CD4-positive, alpha-beta memory T cell (primary cell): ENCODE data around the gene EIPR1. TPM values are rescaled to one million over a fixed set of nuclear protein-coding genes. Genes with fewer than 3 reads are reported as not detected.

Experiments
- CTCF ChIA-PET: fragments of 350-600 bp; sonication (Branson Sonifier 250); formaldehyde crosslinking; loops from one replicate; lab custom pipeline; 2021; ENCODE audit warnings: inconsistent platforms; ENCODE audit not compliant: partially characterized antibody; lab: Charles Lee
- POLR2A ChIA-PET: fragments of 350-600 bp; sonication (Branson Sonifier 250); formaldehyde crosslinking; loops from one replicate; lab custom pipeline; 2021; ENCODE audit not compliant: partially characterized antibody; lab: Charles Lee
- DNase-seq, 5 donors: peaks; one replicate each; pipeline versions ENCODE4 v3.0.0 to v3.0.0-alpha.2; 2020 to 2022; ENCODE audit warnings: mixed read lengths in 1 of 5
- H3K27ac ChIP-seq: one replicate; pipeline ENCODE4 v1.7.0; 2013; ENCODE audit warnings: low read depth, low read length
- H3K27me3 ChIP-seq: 2 replicates; pipeline ENCODE4 v1.7.0; 2013; ENCODE audit warnings: mild to moderate bottlenecking, low read length, moderate library complexity; ENCODE audit not compliant: insufficient read depth
- H3K36me3 ChIP-seq: 2 replicates; pipeline ENCODE4 v1.7.0; 2013; ENCODE audit warnings: mild to moderate bottlenecking, low read length, moderate library complexity; ENCODE audit not compliant: insufficient read depth
- H3K4me1 ChIP-seq: 2 replicates; pipeline ENCODE4 v1.7.0; 2013; ENCODE audit warnings: mild to moderate bottlenecking, low read length, moderate library complexity; ENCODE audit not compliant: insufficient read depth
- H3K4me3 ChIP-seq, 2 donors: one replicate each; pipeline ENCODE4 v1.7.0; 2013; ENCODE audit warnings: low read length in 2 of 2, mild to moderate bottlenecking in 1 of 2
- H3K9me3 ChIP-seq, 2 donors: one replicate each; pipeline ENCODE4 v1.7.0; 2013; ENCODE audit warnings: low read length in 2 of 2, control low read depth in 1 of 2; ENCODE audit not compliant: control insufficient read depth in 1 of 2
- H3K27ac Mint-ChIP-seq, 7 donors: one replicate each; pipeline ENCODE4 v1.8.0; 2020 to 2021; ENCODE audit warnings: mixed read lengths in 7 of 7, mild to moderate bottlenecking in 6 of 7, inconsistent platforms in 3 of 7, moderate library complexity in 3 of 7
- H3K27me3 Mint-ChIP-seq, 2 donors: one replicate each; pipeline ENCODE4 v1.8.0; 2020 to 2021; ENCODE audit warnings: mixed read lengths in 2 of 2
- H3K36me3 Mint-ChIP-seq, 2 donors: one replicate each; pipeline ENCODE4 v1.8.0; 2020 to 2021; ENCODE audit warnings: mixed read lengths in 2 of 2, inconsistent platforms in 1 of 2, mild to moderate bottlenecking in 1 of 2
- H3K4me1 Mint-ChIP-seq, 4 donors: one replicate each; pipeline ENCODE4 v1.8.0; 2020 to 2021; ENCODE audit warnings: mixed read lengths in 4 of 4, mild to moderate bottlenecking in 1 of 4
- H3K4me3 Mint-ChIP-seq, 8 donors: one replicate each; pipeline ENCODE4 v1.8.0; 2020 to 2021; ENCODE audit warnings: mixed read lengths in 8 of 8, mild to moderate bottlenecking in 7 of 8, moderate library complexity in 6 of 8, inconsistent platforms in 3 of 8
- H3K9me3 Mint-ChIP-seq, 8 donors: one replicate each; pipeline ENCODE4 v1.8.0; 2020 to 2021; ENCODE audit warnings: mixed read lengths in 8 of 8, mild to moderate bottlenecking in 5 of 8, inconsistent platforms in 3 of 8, moderate library complexity in 1 of 8
- intact Hi-C: fragments of 100-400 bp; cut with micrococcal nuclease; formaldehyde crosslinking; loops from one replicate; pipeline ENCODE4 v1.15.1; 2023
- polyA plus RNA-seq, 2 donors: library from polyadenylated mRNA; unstranded; fragments of 300-500 nt; fragmentation: Illumina TruSeq; gene quantifications; one replicate each; pipeline ENCODE4 v1.2.3, GENCODE V29; 2021
- total RNA-seq, 2 experiments: library from RNA; stranded (reverse); gene quantifications; one replicate each; pipeline ENCODE4 v1.2.3, GENCODE V29; 2021

The EIPR1 gene
- total and polyA plus RNA-seq, 4 experiments from 2014 or later, result 18.2 to 48.0 (median 26.2) TPM

- intact Hi-C loops, result no loop called here
- no peak for DNase-seq
- Histone ChIP-seq H3K4me1 (peaks cover 2% of the 10 kb centered on the region), H3K36me3 (no peaks in the 10 kb centered on the region), H3K4me3 (no peak overlapping the region), H3K9me3 (peaks cover 0 to 12% of the 10 kb centered on the region in 2 donors), H3K27ac (no peak overlapping the region), H3K27me3 (no peaks in the 10 kb centered on the region)
- POLR2A ChIA-PET, result interaction anchor here (1.0 kb wide), 1 partner anchor 10 kb away, joined by 3 read pairs; no protein-coding TSS in a partner anchor
- Mint-ChIP-seq H3K27ac (peak overlapping the region in 1 of 7 donors; percentile 81), H3K36me3 (peaks cover 22 to 42% of the 10 kb centered on the region in 2 donors), H3K4me1 (peaks cover 0 to 4% (median 2%) of the 10 kb centered on the region in 4 donors), H3K27me3 (no peaks in the 10 kb centered on the region), H3K4me3 (no peak overlapping the region), H3K9me3 (peaks cover 0 to 28% (median 19%) of the 10 kb centered on the region in 8 donors)
- CTCF ChIA-PET, result no interaction called here
Observed at GRCh38 chr2:3248754-3249475, 128.7 kb downstream of the EIPR1 start.

GRCh38 chr2:3246928-3247714, 130.5 kb downstream of the EIPR1 start:
- peaks cover 16 to 32% of the 10 kb centered on the region in 2 donors for H3K36me3 Mint-ChIP-seq
- H3K27ac ChIP-seq, result no peak overlapping the region
- peaks cover 0 to 28% (median 19%) of the 10 kb centered on the region in 8 donors for H3K9me3 Mint-ChIP-seq
- no peak overlapping the region for H3K4me3 ChIP-seq
- H3K4me1 ChIP-seq, result peaks cover 18% of the 10 kb centered on the region
- ChIA-PET CTCF (no interaction called here), POLR2A (no interaction called here)
- H3K4me1 Mint-ChIP-seq, result peaks cover 8 to 16% (median 10%) of the 10 kb centered on the region in 4 donors
- peaks cover 0 to 12% of the 10 kb centered on the region in 2 donors for H3K9me3 ChIP-seq
- DNase-seq, result no peak
- no peaks in the 10 kb centered on the region for H3K27me3 Mint-ChIP-seq
- no peak overlapping the region for H3K27ac Mint-ChIP-seq
- no peaks in the 10 kb centered on the region for H3K27me3 ChIP-seq
- no peaks in the 10 kb centered on the region for H3K36me3 ChIP-seq
- intact Hi-C loops, result no loop called here
- no peak overlapping the region for H3K4me3 Mint-ChIP-seq

DNA sequence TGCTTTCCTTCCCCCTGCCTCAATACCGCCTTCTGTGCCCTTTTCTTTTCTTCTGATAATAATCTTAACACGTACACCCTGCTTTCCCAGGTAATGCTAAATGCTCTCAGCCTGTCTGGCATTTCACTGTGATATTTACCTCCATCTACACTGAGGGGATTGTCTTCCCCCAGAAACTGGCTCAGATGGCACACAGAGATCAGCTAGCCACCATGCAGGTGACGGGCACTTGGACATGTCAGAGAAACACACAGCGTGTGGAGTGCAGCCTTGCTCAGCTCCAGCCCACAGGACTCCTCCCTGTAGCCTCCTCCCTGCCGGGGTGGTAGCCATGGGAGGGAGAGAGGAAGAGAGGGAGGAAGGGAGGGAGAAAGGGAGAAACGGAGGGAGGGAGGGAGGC, 131.2 kb downstream of the EIPR1 start:
- Mint-ChIP-seq H3K36me3 (peaks cover 13 to 25% of the 10 kb centered on the region in 2 donors), H3K4me1 (peaks cover 8 to 23% (median 15%) of the 10 kb centered on the region in 4 donors), H3K27ac (peak overlapping the region in 1 of 7 donors; percentile 44), H3K4me3 (no peak overlapping the region), H3K27me3 (no peaks in the 10 kb centered on the region), H3K9me3 (peaks cover 0 to 27% (median 17%) of the 10 kb centered on the region in 8 donors)
- H3K9me3 ChIP-seq, result peaks cover 0 to 12% of the 10 kb centered on the region in 2 donors
- H3K4me1 ChIP-seq, result peaks cover 26% of the 10 kb centered on the region
- no peak for DNase-seq
- no peak overlapping the region for H3K27ac ChIP-seq
- H3K4me3 ChIP-seq, result no peak overlapping the region
- ChIA-PET POLR2A (no interaction called here), CTCF (no interaction called here)
- H3K27me3 ChIP-seq, result no peaks in the 10 kb centered on the region
- H3K36me3 ChIP-seq, result no peaks in the 10 kb centered on the region
- intact Hi-C loops, result no loop called here

DNA sequence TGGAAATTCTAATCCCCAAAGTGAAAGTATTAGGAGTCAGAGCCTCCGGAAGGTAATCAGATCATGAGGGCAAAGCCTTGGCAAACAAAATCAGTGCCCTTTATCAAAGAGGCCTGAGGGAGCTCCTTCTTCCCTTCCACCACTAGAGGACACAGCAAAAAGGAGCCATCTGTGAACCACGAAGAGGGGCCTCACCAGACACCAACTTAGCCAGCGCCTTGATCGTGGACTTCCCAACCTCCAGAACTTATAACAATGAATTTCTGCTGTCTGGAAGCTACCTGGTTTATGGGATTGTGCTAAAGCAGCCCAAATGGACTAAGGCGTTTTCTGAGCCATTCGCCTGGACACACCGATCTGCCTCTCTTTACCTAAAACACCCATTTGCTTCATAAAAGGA, 133.1 kb downstream of the EIPR1 start:
- ChIA-PET CTCF (no interaction called here), POLR2A (no interaction called here)
- H3K4me3 ChIP-seq, result no peak overlapping the region
- peaks cover 40% of the 10 kb centered on the region for H3K4me1 ChIP-seq
- Mint-ChIP-seq H3K4me3 (no peak overlapping the region), H3K9me3 (peaks cover 0 to 16% (median 11%) of the 10 kb centered on the region in 8 donors), H3K4me1 (peaks cover 8 to 25% (median 16%) of the 10 kb centered on the region in 4 donors), H3K27ac (peak overlapping the region in 1 of 7 donors; percentile 22), H3K36me3 (peaks cover 11 to 15% of the 10 kb centered on the region in 2 donors), H3K27me3 (no peaks in the 10 kb centered on the region)
- H3K9me3 ChIP-seq, result peaks cover 0 to 6% of the 10 kb centered on the region in 2 donors
- no peaks in the 10 kb centered on the region for H3K27me3 ChIP-seq
- no peak overlapping the region for H3K27ac ChIP-seq
- intact Hi-C loops, result no loop called here
- no peak for DNase-seq
- no peaks in the 10 kb centered on the region for H3K36me3 ChIP-seq

DNA sequence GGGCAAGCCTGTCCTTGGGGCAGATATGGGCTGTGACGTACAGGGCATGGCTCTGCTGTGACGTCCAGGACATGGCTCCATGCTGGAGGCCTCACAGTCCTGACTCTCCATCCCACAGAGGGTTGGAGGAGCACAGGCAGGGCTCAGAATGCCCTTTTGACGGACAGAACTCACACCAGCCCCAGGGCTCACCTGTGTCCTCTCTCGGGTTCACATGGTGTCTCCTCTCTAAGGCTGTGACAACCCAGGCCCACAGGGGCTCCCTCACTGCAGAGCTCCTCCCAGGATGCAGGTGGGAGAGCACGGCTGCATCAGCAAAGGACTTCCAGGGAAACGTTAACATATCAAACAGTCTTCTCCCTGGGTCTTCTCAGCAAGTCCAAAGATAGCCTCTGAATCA, 133.8 kb downstream of the EIPR1 start:
- no peaks in the 10 kb centered on the region for H3K27me3 Mint-ChIP-seq
- POLR2A ChIA-PET, result interaction anchor here (2.4 kb wide), 1 partner anchor 21 kb away, joined by 23 read pairs; no protein-coding TSS in a partner anchor
- H3K27me3 ChIP-seq, result no peaks in the 10 kb centered on the region
- intact Hi-C loops, result loop anchor here (2.0 kb wide), 1 partner anchor 21 kb away; no protein-coding TSS in a partner anchor
- H3K4me1 Mint-ChIP-seq, result peaks cover 8 to 25% (median 16%) of the 10 kb centered on the region in 4 donors
- peak overlapping the region in 3 of 7 donors; percentile 12 to 42 (median 36) for H3K27ac Mint-ChIP-seq
- H3K4me3 Mint-ChIP-seq, result no peak overlapping the region
- no peak overlapping the region for H3K4me3 ChIP-seq
- H3K4me1 ChIP-seq, result peaks cover 46% of the 10 kb centered on the region
- H3K36me3 ChIP-seq, result no peaks in the 10 kb centered on the region
- H3K36me3 Mint-ChIP-seq, result peaks cover 5 to 9% of the 10 kb centered on the region in 2 donors
- H3K9me3 ChIP-seq, result no peaks in the 10 kb centered on the region
- no peak for DNase-seq
- H3K27ac ChIP-seq, result no peak overlapping the region
- CTCF ChIA-PET, result no interaction called here
- peaks cover 0 to 9% (median 4%) of the 10 kb centered on the region in 8 donors for H3K9me3 Mint-ChIP-seq

DNA sequence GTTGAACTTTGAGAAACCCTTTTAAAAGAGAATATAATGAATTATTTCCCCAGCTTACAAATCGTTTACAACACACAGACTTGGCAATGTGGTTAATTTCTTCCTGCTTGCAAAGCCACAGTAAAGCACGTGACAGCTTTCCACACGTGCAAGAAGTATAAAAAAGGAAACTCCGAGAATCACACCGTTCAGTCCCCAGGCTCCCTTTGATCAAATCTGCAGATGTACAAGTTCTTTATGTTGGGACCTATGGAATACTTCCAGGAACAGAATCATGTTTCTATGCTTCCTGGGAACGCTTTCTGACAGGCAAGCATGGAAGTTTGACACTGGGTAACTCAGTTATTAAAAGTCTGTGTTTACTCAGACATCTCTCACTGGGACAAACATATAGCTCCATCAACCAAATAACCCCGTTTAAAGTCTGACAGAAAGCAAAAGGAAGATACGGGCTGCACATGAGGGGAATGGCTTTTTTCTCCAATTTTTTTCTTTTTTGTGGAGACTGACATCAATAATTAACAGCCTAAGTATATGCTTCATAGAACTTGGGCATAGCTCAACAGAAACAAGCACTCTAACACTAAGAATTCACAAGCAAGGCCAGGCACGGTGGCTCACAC, 134.8 kb downstream of the EIPR1 start:
- Mint-ChIP-seq H3K9me3 (peaks cover 0 to under 1% (median 0%) of the 10 kb centered on the region in 8 donors), H3K4me1 (peaks cover 8 to 25% (median 18%) of the 10 kb centered on the region in 4 donors), H3K4me3 (peak overlapping the region; percentile 2 to 81 (median 73)), H3K27me3 (no peaks in the 10 kb centered on the region), H3K27ac (peak overlapping the region; percentile 26 to 93 (median 87)), H3K36me3 (peaks cover 3 to 4% of the 10 kb centered on the region in 2 donors)
- Histone ChIP-seq H3K36me3 (no peaks in the 10 kb centered on the region), H3K27me3 (no peaks in the 10 kb centered on the region), H3K4me1 (peaks cover 50% of the 10 kb centered on the region), H3K4me3 (no peak overlapping the region), H3K27ac (peak overlapping the region; percentile 36), H3K9me3 (no peaks in the 10 kb centered on the region)
- POLR2A ChIA-PET, result interaction anchor here (1.3 to 2.4 kb wide), 4 partner anchors 20 to 276 kb away, joined by 3 to 23 read pairs (median 4); partner anchors contain the start of genes EIPR1 and TRAPPC12
- peak; percentile 64 to 75 (median 69) for DNase-seq
- CTCF ChIA-PET, result interaction anchor here (0.9 to 1.1 kb wide), 2 partner anchors 18 to 409 kb away, joined by 3 read pairs; no protein-coding TSS in a partner anchor
- intact Hi-C loops, result loop anchor here (2.0 kb wide), 1 partner anchor 20 kb away; no protein-coding TSS in a partner anchor
